Measurements from ENCODE around the gene MBNL2. TPM values are rescaled to one million over a fixed set of nuclear protein-coding genes. Genes with fewer than 3 reads are reported as not detected.

MBNL2 gene
- total RNA-seq, 1 donor from 2014 or later: 46.6 TPM

GRCh38 chr13:97408938-97409337 is 186.8 kb downstream of the MBNL2 start:
- DNase-seq (ENCODE audit: low read depth in 2 of 2): no peak

- DNase-seq (ENCODE audit: low read depth in 2 of 2): no peak
Measured at GRCh38 chr13:97411984-97412383, 189.9 kb downstream of the MBNL2 start.

- peak in 1 of 2 donors; percentile 15 for DNase-seq (ENCODE audit: low read depth in 2 of 2)
Measured at GRCh38 chr13:97413694-97414093, 191.6 kb downstream of the MBNL2 start.

GRCh38 chr13:97414392-97414791 is 192.3 kb downstream of the MBNL2 start:
- no peak for DNase-seq (ENCODE audit: low read depth in 2 of 2)

GRCh38 chr13:97417698-97418097 is 195.6 kb downstream of the MBNL2 start:
- DNase-seq (ENCODE audit: low read depth in 2 of 2): no peak

- DNase-seq (ENCODE audit: low read depth in 2 of 2): no peak
Measured at GRCh38 chr13:97422118-97423054, 200.3 kb downstream of the MBNL2 start.

- no peak for DNase-seq (ENCODE audit: low read depth in 2 of 2)
Measured at GRCh38 chr13:97423300-97424045, 201.3 kb downstream of the MBNL2 start.

- no peak for DNase-seq (ENCODE audit: low read depth in 2 of 2)
Measured at GRCh38 chr13:97425590-97425989, 203.5 kb downstream of the MBNL2 start.

GRCh38 chr13:97426695-97427094 is 204.6 kb downstream of the MBNL2 start:
- no peak for DNase-seq (ENCODE audit: low read depth in 2 of 2)

- DNase-seq (ENCODE audit: low read depth in 2 of 2): no peak
Measured at GRCh38 chr13:97429681-97430081, 207.5 kb downstream of the MBNL2 start.

- no peak for DNase-seq (ENCODE audit: low read depth in 2 of 2)
Measured at GRCh38 chr13:97430296-97430695, 208.2 kb downstream of the MBNL2 start.

GRCh38 chr13:97431171-97431764 is 209.1 kb downstream of the MBNL2 start:
- no peak for DNase-seq (ENCODE audit: low read depth in 2 of 2)

GRCh38 chr13:97432232-97432916 is 210.2 kb downstream of the MBNL2 start:
- no peak for DNase-seq (ENCODE audit: low read depth in 2 of 2)

GRCh38 chr13:97432917-97433726 is 211.0 kb downstream of the MBNL2 start:
- DNase-seq (ENCODE audit: low read depth in 2 of 2): peak; percentile 100

GRCh38 chr13:97433727-97434396 is 211.7 kb downstream of the MBNL2 start, which contains the start of gene RAP2A:
Gene RAP2A, plus strand, starts transcription at chr13:97434169. Its CDS starts 302 bp downstream, at chr13:97434471.
- DNase-seq (ENCODE audit: low read depth in 2 of 2): peak; percentile 95 to 97

GRCh38 chr13:97434397-97435201 is 212.5 kb downstream of the MBNL2 start:
- peak; percentile 44 to 47 for DNase-seq (ENCODE audit: low read depth in 2 of 2)

- DNase-seq (ENCODE audit: low read depth in 2 of 2): no peak
Measured at GRCh38 chr13:97435323-97435722, 213.2 kb downstream of the MBNL2 start.

GRCh38 chr13:97435794-97436193 is 213.7 kb downstream of the MBNL2 start:
- peak; percentile 6 to 11 for DNase-seq (ENCODE audit: low read depth in 2 of 2)

- no peak for DNase-seq (ENCODE audit: low read depth in 2 of 2)
Measured at GRCh38 chr13:97436845-97437244, 214.7 kb downstream of the MBNL2 start.
